NCI-H2081 treated with DMSO at 0.1 percent for 48 hours (cell line): ENCODE measurements around the gene ARL10.

Experiments used
- DNase-seq: peaks from one replicate; lab custom pipeline; 2025; lab: John Stamatoyannopoulos, UW

ARL10 gene

GRCh38 chr5:176365351-176366231 lies at the start of gene ARL10:
Gene ARL10 (plus strand): TSS chr5:176365487. CDS start chr5:176365564, 77 bp downstream.
- DNase-seq = no peak

- no peak for DNase-seq
Measured at GRCh38 chr5:176317534-176318374, 47.5 kb upstream of the ARL10 start.

- DNase-seq = no peak
Measured at GRCh38 chr5:176319827-176320554, 45.3 kb upstream of the ARL10 start.

GRCh38 chr5:176320577-176320976 lies 44.7 kb upstream of the ARL10 start:
- DNase-seq = no peak

GRCh38 chr5:176334031-176334770 lies 31.1 kb upstream of the ARL10 start:
- no peak for DNase-seq

- DNase-seq = no peak
Measured at GRCh38 chr5:176337913-176338312, 27.4 kb upstream of the ARL10 start.

- DNase-seq = no peak
Measured at GRCh38 chr5:176339304-176339703, 26.0 kb upstream of the ARL10 start.

GRCh38 chr5:176341325-176342157 lies 23.7 kb upstream of the ARL10 start:
- no peak for DNase-seq

- DNase-seq = no peak
Measured at GRCh38 chr5:176342158-176342483, 23.2 kb upstream of the ARL10 start.

- no peak for DNase-seq
Measured at GRCh38 chr5:176342766-176343458, 22.4 kb upstream of the ARL10 start.

GRCh38 chr5:176350416-176350815 lies 14.9 kb upstream of the ARL10 start:
- no peak for DNase-seq

- DNase-seq = no peak
Measured at GRCh38 chr5:176352116-176352878, 13.0 kb upstream of the ARL10 start.

GRCh38 chr5:176353533-176353932 lies 11.8 kb upstream of the ARL10 start:
- no peak for DNase-seq

- no peak for DNase-seq
Measured at GRCh38 chr5:176355400-176356178, 9.7 kb upstream of the ARL10 start.

GRCh38 chr5:176356179-176356566 lies 9.1 kb upstream of the ARL10 start:
- no peak for DNase-seq

GRCh38 chr5:176359658-176360057 lies 5.6 kb upstream of the ARL10 start:
- DNase-seq = no peak

- no peak for DNase-seq
Measured at GRCh38 chr5:176360894-176361436, 4.3 kb upstream of the ARL10 start.
